ENCODE data around the gene TRIM26.
A peak's percentile ranks its signal among the peaks of the same experiment; 100 is the strongest.

The TRIM26 gene

GRCh38 chr6:30194797-30195690 is 18.2 kb downstream of the TRIM26 start:
- Histone ChIP-seq H3K9ac (ENCODE audit: low read depth, low read length) (no peak overlapping the region), H3K4me1 (ENCODE audit: control insufficient read depth, insufficient read depth, low read length) (no peaks in the 10 kb centered on the region), H3K36me3 (ENCODE audit: control insufficient read depth, insufficient read depth, low read length) (peaks cover 67% of the 10 kb centered on the region), H3K4me3 (ENCODE audit: low read depth, low read length) (no peak overlapping the region), H3K27me3 (ENCODE audit: control insufficient read depth, insufficient read depth, low read length) (no peaks in the 10 kb centered on the region), H3K27ac (ENCODE audit: low read depth, low read length) (no peak overlapping the region), H3K9me3 (ENCODE audit: control insufficient read depth, insufficient read depth, low read length) (no peaks in the 10 kb centered on the region)

GRCh38 chr6:30192076-30192475 is 21.1 kb downstream of the TRIM26 start:
- Histone ChIP-seq H3K9me3 (ENCODE audit: control insufficient read depth, insufficient read depth, low read length) (no peaks in the 10 kb centered on the region), H3K27ac (ENCODE audit: low read depth, low read length) (no peak overlapping the region), H3K36me3 (ENCODE audit: control insufficient read depth, insufficient read depth, low read length) (peaks cover 65% of the 10 kb centered on the region), H3K4me1 (ENCODE audit: control insufficient read depth, insufficient read depth, low read length) (no peaks in the 10 kb centered on the region), H3K9ac (ENCODE audit: low read depth, low read length) (no peak overlapping the region), H3K27me3 (ENCODE audit: control insufficient read depth, insufficient read depth, low read length) (no peaks in the 10 kb centered on the region), H3K4me3 (ENCODE audit: low read depth, low read length) (no peak overlapping the region)

- no peak overlapping the region for H3K9ac ChIP-seq (ENCODE audit: low read depth, low read length)
- peaks cover 56% of the 10 kb centered on the region for H3K36me3 ChIP-seq (ENCODE audit: control insufficient read depth, insufficient read depth, low read length)
- no peaks in the 10 kb centered on the region for H3K9me3 ChIP-seq (ENCODE audit: control insufficient read depth, insufficient read depth, low read length)
- H3K27ac ChIP-seq (ENCODE audit: low read depth, low read length): no peak overlapping the region
- H3K4me3 ChIP-seq (ENCODE audit: low read depth, low read length): no peak overlapping the region
- no peaks in the 10 kb centered on the region for H3K27me3 ChIP-seq (ENCODE audit: control insufficient read depth, insufficient read depth, low read length)
- H3K4me1 ChIP-seq (ENCODE audit: control insufficient read depth, insufficient read depth, low read length): no peaks in the 10 kb centered on the region
Measured at GRCh38 chr6:30188541-30188940, 24.7 kb downstream of the TRIM26 start.

- Histone ChIP-seq H3K9ac (ENCODE audit: low read depth, low read length) (no peak overlapping the region), H3K27ac (ENCODE audit: low read depth, low read length) (no peak overlapping the region), H3K4me1 (ENCODE audit: control insufficient read depth, insufficient read depth, low read length) (no peaks in the 10 kb centered on the region), H3K27me3 (ENCODE audit: control insufficient read depth, insufficient read depth, low read length) (no peaks in the 10 kb centered on the region), H3K9me3 (ENCODE audit: control insufficient read depth, insufficient read depth, low read length) (no peaks in the 10 kb centered on the region), H3K4me3 (ENCODE audit: low read depth, low read length) (no peak overlapping the region), H3K36me3 (ENCODE audit: control insufficient read depth, insufficient read depth, low read length) (peaks cover 54% of the 10 kb centered on the region)
Measured at GRCh38 chr6:30185846-30186484, 27.2 kb downstream of the TRIM26 start.

- no peak overlapping the region for H3K4me3 ChIP-seq (ENCODE audit: low read depth, low read length)
- H3K36me3 ChIP-seq (ENCODE audit: control insufficient read depth, insufficient read depth, low read length): peaks cover 40% of the 10 kb centered on the region
- no peak overlapping the region for H3K9ac ChIP-seq (ENCODE audit: low read depth, low read length)
- H3K27me3 ChIP-seq (ENCODE audit: control insufficient read depth, insufficient read depth, low read length): no peaks in the 10 kb centered on the region
- H3K4me1 ChIP-seq (ENCODE audit: control insufficient read depth, insufficient read depth, low read length): no peaks in the 10 kb centered on the region
- H3K27ac ChIP-seq (ENCODE audit: low read depth, low read length): no peak overlapping the region
- peaks cover 4% of the 10 kb centered on the region; the same call in 1 of the 2 replicates for H3K9me3 ChIP-seq (ENCODE audit: control insufficient read depth, insufficient read depth, low read length)
Measured at GRCh38 chr6:30184417-30185031, 28.7 kb downstream of the TRIM26 start.

- Histone ChIP-seq H3K27me3 (ENCODE audit: control insufficient read depth, insufficient read depth, low read length) (peaks cover 3% of the 10 kb centered on the region; the same call in 1 of the 2 replicates), H3K36me3 (ENCODE audit: control insufficient read depth, insufficient read depth, low read length) (peaks cover 3% of the 10 kb centered on the region; the same call in 1 of the 2 replicates), H3K9me3 (ENCODE audit: control insufficient read depth, insufficient read depth, low read length) (peaks cover 4% of the 10 kb centered on the region; the same call in 1 of the 2 replicates), H3K9ac (ENCODE audit: low read depth, low read length) (no peak overlapping the region), H3K4me1 (ENCODE audit: control insufficient read depth, insufficient read depth, low read length) (peaks cover 2% of the 10 kb centered on the region; the same call in 1 of the 2 replicates), H3K27ac (ENCODE audit: low read depth, low read length) (no peak overlapping the region), H3K4me3 (ENCODE audit: low read depth, low read length) (no peak overlapping the region)
Measured at GRCh38 chr6:30180145-30180544, 33.1 kb downstream of the TRIM26 start.

- H3K27ac ChIP-seq (ENCODE audit: low read depth, low read length): no peak overlapping the region
- H3K36me3 ChIP-seq (ENCODE audit: control insufficient read depth, insufficient read depth, low read length): no peaks in the 10 kb centered on the region
- H3K27me3 ChIP-seq (ENCODE audit: control insufficient read depth, insufficient read depth, low read length): peaks cover 12% of the 10 kb centered on the region
- no peak overlapping the region for H3K4me3 ChIP-seq (ENCODE audit: low read depth, low read length)
- peaks cover 3% of the 10 kb centered on the region; the same call in 1 of the 2 replicates for H3K4me1 ChIP-seq (ENCODE audit: control insufficient read depth, insufficient read depth, low read length)
- H3K9me3 ChIP-seq (ENCODE audit: control insufficient read depth, insufficient read depth, low read length): peaks cover 4% of the 10 kb centered on the region; the same call in 1 of the 2 replicates
- no peak overlapping the region for H3K9ac ChIP-seq (ENCODE audit: low read depth, low read length)
Measured at GRCh38 chr6:30178837-30179236, 34.4 kb downstream of the TRIM26 start.

GRCh38 chr6:30175765-30176164 is 37.4 kb downstream of the TRIM26 start:
- no peak overlapping the region for H3K9ac ChIP-seq (ENCODE audit: low read depth, low read length)
- no peak overlapping the region for H3K4me3 ChIP-seq (ENCODE audit: low read depth, low read length)
- no peaks in the 10 kb centered on the region for H3K36me3 ChIP-seq (ENCODE audit: control insufficient read depth, insufficient read depth, low read length)
- peaks cover 42% of the 10 kb centered on the region for H3K27me3 ChIP-seq (ENCODE audit: control insufficient read depth, insufficient read depth, low read length)
- H3K27ac ChIP-seq (ENCODE audit: low read depth, low read length): no peak overlapping the region
- peaks cover 8% of the 10 kb centered on the region for H3K4me1 ChIP-seq (ENCODE audit: control insufficient read depth, insufficient read depth, low read length)
- H3K9me3 ChIP-seq (ENCODE audit: control insufficient read depth, insufficient read depth, low read length): peaks cover 4% of the 10 kb centered on the region; the same call in 1 of the 2 replicates

- Histone ChIP-seq H3K4me3 (ENCODE audit: low read depth, low read length) (peak overlapping the region; percentile 58; the same call in 1 of the 2 replicates), H3K27me3 (ENCODE audit: control insufficient read depth, insufficient read depth, low read length) (peaks cover 59% of the 10 kb centered on the region), H3K27ac (ENCODE audit: low read depth, low read length) (no peak overlapping the region), H3K9ac (ENCODE audit: low read depth, low read length) (no peak overlapping the region), H3K4me1 (ENCODE audit: control insufficient read depth, insufficient read depth, low read length) (peaks cover 8% of the 10 kb centered on the region), H3K36me3 (ENCODE audit: control insufficient read depth, insufficient read depth, low read length) (no peaks in the 10 kb centered on the region), H3K9me3 (ENCODE audit: control insufficient read depth, insufficient read depth, low read length) (no peaks in the 10 kb centered on the region)
Measured at GRCh38 chr6:30172681-30173080, 40.5 kb downstream of the TRIM26 start.

GRCh38 chr6:30171677-30172471 is 41.3 kb downstream of the TRIM26 start:
- Histone ChIP-seq H3K4me3 (ENCODE audit: low read depth, low read length) (peak overlapping the region; percentile 58), H3K27ac (ENCODE audit: low read depth, low read length) (no peak overlapping the region), H3K27me3 (ENCODE audit: control insufficient read depth, insufficient read depth, low read length) (peaks cover 62% of the 10 kb centered on the region)

More at GRCh38 chr6:30171677-30172471, 41.3 kb downstream of the TRIM26 start:
- peaks cover 8% of the 10 kb centered on the region for H3K4me1 ChIP-seq (ENCODE audit: control insufficient read depth, insufficient read depth, low read length)
- no peak overlapping the region for H3K9ac ChIP-seq (ENCODE audit: low read depth, low read length)
- H3K36me3 ChIP-seq (ENCODE audit: control insufficient read depth, insufficient read depth, low read length): no peaks in the 10 kb centered on the region
- H3K9me3 ChIP-seq (ENCODE audit: control insufficient read depth, insufficient read depth, low read length): no peaks in the 10 kb centered on the region
